ENCODE data around the gene MBNL1.

DNA sequence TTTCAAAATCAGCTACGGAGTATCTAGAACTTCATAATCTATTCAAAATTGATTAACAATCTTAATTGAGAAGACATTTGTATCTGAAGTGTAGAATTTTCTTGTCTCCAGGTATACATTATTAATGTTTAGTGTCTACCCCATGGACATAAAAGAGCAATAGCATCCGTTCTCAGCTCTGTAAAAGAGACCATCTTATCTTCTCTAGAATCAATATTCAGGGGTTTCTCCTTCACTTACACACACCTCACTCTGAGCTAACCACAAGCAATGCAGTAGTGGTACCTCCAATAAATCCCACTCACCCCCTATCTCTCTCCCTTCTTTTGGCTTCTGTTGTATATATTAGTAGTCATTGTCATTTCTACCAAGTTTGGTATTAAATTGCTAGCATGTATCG, 16.2 kb downstream of the MBNL1 start:
- TF ChIP-seq, protein P1, sequence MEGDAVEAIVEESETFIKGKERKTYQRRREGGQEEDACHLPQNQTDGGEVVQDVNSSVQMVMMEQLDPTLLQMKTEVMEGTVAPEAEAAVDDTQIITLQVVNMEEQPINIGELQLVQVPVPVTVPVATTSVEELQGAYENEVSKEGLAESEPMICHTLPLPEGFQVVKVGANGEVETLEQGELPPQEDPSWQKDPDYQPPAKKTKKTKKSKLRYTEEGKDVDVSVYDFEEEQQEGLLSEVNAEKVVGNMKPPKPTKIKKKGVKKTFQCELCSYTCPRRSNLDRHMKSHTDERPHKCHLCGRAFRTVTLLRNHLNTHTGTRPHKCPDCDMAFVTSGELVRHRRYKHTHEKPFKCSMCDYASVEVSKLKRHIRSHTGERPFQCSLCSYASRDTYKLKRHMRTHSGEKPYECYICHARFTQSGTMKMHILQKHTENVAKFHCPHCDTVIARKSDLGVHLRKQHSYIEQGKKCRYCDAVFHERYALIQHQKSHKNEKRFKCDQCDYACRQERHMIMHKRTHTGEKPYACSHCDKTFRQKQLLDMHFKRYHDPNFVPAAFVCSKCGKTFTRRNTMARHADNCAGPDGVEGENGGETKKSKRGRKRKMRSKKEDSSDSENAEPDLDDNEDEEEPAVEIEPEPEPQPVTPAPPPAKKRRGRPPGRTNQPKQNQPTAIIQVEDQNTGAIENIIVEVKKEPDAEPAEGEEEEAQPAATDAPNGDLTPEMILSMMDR (IDR thresholded peaks at IDR 0.05), result no peak
- no peak for TF ChIP-seq POLR2A (IDR thresholded peaks at IDR 0.05)
